Limb (tissue), 2 donors: ENCODE data around the gene CLEC2L.

Source experiments
- DNase-seq, 2 donors: peaks; one replicate each; pipeline ENCODE4 v3.0.0-alpha.2; 2016; ENCODE audit errors: extremely low spot score in 2 of 2

Gene CLEC2L

GRCh38 chr7:139523199-139523941 lies at the start of gene CLEC2L:
Gene CLEC2L, plus strand, starts transcription at chr7:139523685. Its CDS starts 243 bp downstream, at chr7:139523928.
- DNase-seq: peak in 1 of 2 donors; percentile 65

GRCh38 chr7:139476139-139476538 lies 47.3 kb upstream of the CLEC2L start:
- no peak for DNase-seq

GRCh38 chr7:139476891-139477290 lies 46.6 kb upstream of the CLEC2L start:
- no peak for DNase-seq

GRCh38 chr7:139479620-139480019 lies 43.9 kb upstream of the CLEC2L start:
- no peak for DNase-seq

GRCh38 chr7:139481364-139481763 lies 42.1 kb upstream of the CLEC2L start:
- DNase-seq: no peak

GRCh38 chr7:139482122-139482521 lies 41.4 kb upstream of the CLEC2L start:
- no peak for DNase-seq

GRCh38 chr7:139482662-139483466 lies 40.6 kb upstream of the CLEC2L start:
- DNase-seq: peak in 1 of 2 donors; percentile 40

- DNase-seq: no peak
These were observed 36.0 kb upstream of the CLEC2L start for GRCh38 chr7:139487366-139488080.

- DNase-seq: no peak
These were observed 34.7 kb upstream of the CLEC2L start for GRCh38 chr7:139488810-139489209.

GRCh38 chr7:139490130-139490529 lies 33.4 kb upstream of the CLEC2L start:
- no peak for DNase-seq

- no peak for DNase-seq
These were observed 31.2 kb upstream of the CLEC2L start for GRCh38 chr7:139492293-139492692.

- DNase-seq: no peak
These were observed 28.5 kb upstream of the CLEC2L start for GRCh38 chr7:139494835-139495579.

GRCh38 chr7:139495580-139496125 lies 27.8 kb upstream of the CLEC2L start:
- no peak for DNase-seq

- DNase-seq: no peak
These were observed 27.0 kb upstream of the CLEC2L start for GRCh38 chr7:139496528-139496927.

GRCh38 chr7:139500770-139501138 lies 22.7 kb upstream of the CLEC2L start:
- DNase-seq: no peak

GRCh38 chr7:139502226-139502625 lies 21.3 kb upstream of the CLEC2L start:
- no peak for DNase-seq

- no peak for DNase-seq
These were observed 17.9 kb upstream of the CLEC2L start for GRCh38 chr7:139505563-139505962.

- no peak for DNase-seq
These were observed 13.9 kb upstream of the CLEC2L start for GRCh38 chr7:139509535-139509934.

- DNase-seq: no peak
These were observed 12.2 kb upstream of the CLEC2L start for GRCh38 chr7:139511315-139511714.

- DNase-seq: no peak
These were observed 8.2 kb upstream of the CLEC2L start for GRCh38 chr7:139515266-139515665.

- DNase-seq: no peak
These were observed 2.0 kb upstream of the CLEC2L start for GRCh38 chr7:139521439-139521838.
